GM20000 (cell line): Measurements from ENCODE around the gene C1orf116.

Source experiments
- DNase-seq: peaks from one replicate; pipeline ENCODE4 v3.0.0; 2012; ENCODE audit warnings: low spot score
- CTCF ChIP-seq: IDR thresholded peaks from 2 replicates; pipeline ENCODE4 v1.5.1; 2012; ENCODE audit warnings: mild to moderate bottlenecking, control low read depth; ENCODE audit errors: extremely low read depth, missing control alignments

The C1orf116 gene

GRCh38 chr1:207052911-207053769, 20.6 kb upstream of the C1orf116 start, which contains the start of gene PFKFB2:
PFKFB2 (plus strand) TSS chr1:207053275; CDS start chr1:207054718, 1,443 bp downstream.
- no peak for TF ChIP-seq CTCF
- DNase-seq: peak; percentile 87

- no peak for TF ChIP-seq CTCF
Observed at GRCh38 chr1:207051191-207051943, 18.8 kb upstream of the C1orf116 start, which contains the start of gene YOD1. YOD1 (minus strand) TSS chr1:207051208; CDS start chr1:207051030, 178 bp downstream.

GRCh38 chr1:207050480-207051190, 18.1 kb upstream of the C1orf116 start:
- peak; percentile 88 for DNase-seq
- TF ChIP-seq CTCF: no peak

More at GRCh38 chr1:207051191-207051943, 18.8 kb upstream of the C1orf116 start, which contains the start of gene YOD1:
- DNase-seq: no peak

- DNase-seq: peak; percentile 64
Observed at GRCh38 chr1:207049974-207050391, 17.4 kb upstream of the C1orf116 start.

GRCh38 chr1:207049514-207049913, 17.0 kb upstream of the C1orf116 start:
- no peak for DNase-seq
- no peak for TF ChIP-seq CTCF

More at GRCh38 chr1:207049974-207050391, 17.4 kb upstream of the C1orf116 start:
- TF ChIP-seq CTCF: peak; percentile 61

- TF ChIP-seq CTCF: no peak
- no peak for DNase-seq
Observed at GRCh38 chr1:207049054-207049453, 16.5 kb upstream of the C1orf116 start.
